ENCODE measurements around the gene P2RY8. TPM values are rescaled to one million over a fixed set of nuclear protein-coding genes. Genes with fewer than 3 reads are reported as not detected.

P2RY8 gene
- total RNA-seq, 2 donors from 2014 or later = 0.93 to 1.3 TPM

GRCh38 chrX:1488141-1488540, 48.8 kb downstream of the P2RY8 start:
- Histone ChIP-seq H3K4me3 (no peak overlapping the region), H3K36me3 (no peaks in the 10 kb centered on the region), H3K27me3 (no peaks in the 10 kb centered on the region), H3K27ac (no peak overlapping the region), H3K4me1 (no peaks in the 10 kb centered on the region), H3K9me3 (no peaks in the 10 kb centered on the region)
- no peak for DNase-seq (ENCODE audit: low spot score)
- no peak for TF ChIP-seq CTCF (IDR thresholded peaks at IDR 0.05)

- H3K27ac ChIP-seq = peak overlapping the region in 1 of 2 donors; percentile 41
- DNase-seq (ENCODE audit: low spot score) = no peak
Measured at GRCh38 chrX:1487401-1487800, 49.6 kb downstream of the P2RY8 start.

GRCh38 chrX:1486749-1487361, 50.1 kb downstream of the P2RY8 start:
- Histone ChIP-seq H3K4me1 (no peaks in the 10 kb centered on the region), H3K36me3 (no peaks in the 10 kb centered on the region), H3K4me3 (no peak overlapping the region), H3K27ac (peak overlapping the region; percentile 53 to 54), H3K9me3 (no peaks in the 10 kb centered on the region), H3K27me3 (no peaks in the 10 kb centered on the region)
- TF ChIP-seq CTCF (IDR thresholded peaks at IDR 0.05) = no peak
- peak; percentile 64 for DNase-seq (ENCODE audit: low spot score)

More at GRCh38 chrX:1487401-1487800, 49.6 kb downstream of the P2RY8 start:
- Histone ChIP-seq H3K4me3 (no peak overlapping the region), H3K36me3 (no peaks in the 10 kb centered on the region), H3K27me3 (no peaks in the 10 kb centered on the region), H3K9me3 (no peaks in the 10 kb centered on the region), H3K4me1 (no peaks in the 10 kb centered on the region)
- TF ChIP-seq CTCF (IDR thresholded peaks at IDR 0.05) = no peak

GRCh38 chrX:1486177-1486576, 50.8 kb downstream of the P2RY8 start:
- Histone ChIP-seq H3K4me1 (peaks cover 0 to 3% of the 10 kb centered on the region in 2 donors), H3K27ac (peak overlapping the region; percentile 53 to 54), H3K27me3 (no peaks in the 10 kb centered on the region), H3K9me3 (no peaks in the 10 kb centered on the region), H3K4me3 (no peak overlapping the region), H3K36me3 (no peaks in the 10 kb centered on the region)
- no peak for TF ChIP-seq CTCF (IDR thresholded peaks at IDR 0.05)
- peak; percentile 30 for DNase-seq (ENCODE audit: low spot score)

- Histone ChIP-seq H3K27me3 (no peaks in the 10 kb centered on the region), H3K36me3 (no peaks in the 10 kb centered on the region), H3K4me3 (no peak overlapping the region), H3K9me3 (peaks cover 0 to under 1% of the 10 kb centered on the region in 2 donors), H3K27ac (no peak overlapping the region), H3K4me1 (peaks cover 0 to 5% of the 10 kb centered on the region in 2 donors)
- DNase-seq (ENCODE audit: low spot score) = no peak
- TF ChIP-seq CTCF (IDR thresholded peaks at IDR 0.05) = no peak
Measured at GRCh38 chrX:1485033-1485432, 52.0 kb downstream of the P2RY8 start.

- no peak for TF ChIP-seq CTCF (IDR thresholded peaks at IDR 0.05)
- Histone ChIP-seq H3K36me3 (no peaks in the 10 kb centered on the region), H3K4me1 (peaks cover 0 to 5% of the 10 kb centered on the region in 2 donors), H3K27ac (no peak overlapping the region), H3K4me3 (no peak overlapping the region), H3K9me3 (peaks cover 0 to 5% of the 10 kb centered on the region in 2 donors), H3K27me3 (no peaks in the 10 kb centered on the region)
- no peak for DNase-seq (ENCODE audit: low spot score)
Measured at GRCh38 chrX:1484638-1485019, 52.4 kb downstream of the P2RY8 start.

All from right atrium auricular region (tissue), 2 donors.